ENCODE measurements around the gene LRRFIP1. TPM values are rescaled to one million over a fixed set of nuclear protein-coding genes. Genes with fewer than 3 reads are reported as not detected.

Gene LRRFIP1
- total RNA-seq, 8 experiments from 2014 or later: 16.3 to 56.1 (median 29.5) TPM

- Histone ChIP-seq H3K4me1 (replicated peaks in 1 of 2) (peaks cover 28 to 50% of the 10 kb centered on the region in 2 donors), H3K27ac (no peak overlapping the region), H3K4me3 (no peak overlapping the region)
- 0 to 66% (median 30%) methylated on average over 1 to 3 of the region's 3 CpGs; no CpG with 5 or more reads in 2 of the 10 experiments for WGBS, 10 experiments
- in situ Hi-C loops (cut with MboI; ENCODE audit: low pct_unique_long_range_greater_than_20kb in 2 of 9, low sequenced_read_pairs in 9 of 9, unreplicated experiment in 9 of 9): no loop called here
- no peak for ATAC-seq (replicated peaks in 6 of 8)
Measured at GRCh38 chr2:237669283-237669627, 41.9 kb downstream of the LRRFIP1 start.

- no peak overlapping the region for H3K27ac ChIP-seq
- in situ Hi-C loops (cut with MboI; ENCODE audit: low pct_unique_long_range_greater_than_20kb in 2 of 9, low sequenced_read_pairs in 9 of 9, unreplicated experiment in 9 of 9): no loop called here
- H3K4me3 ChIP-seq: no peak overlapping the region
- ATAC-seq (replicated peaks in 6 of 8): peak in 6 of 8 experiments; percentile 10 to 81 (median 31)
- 0 to 69% (median 40%) methylated on average over 1 to 16 of the region's 21 CpGs for WGBS, 10 experiments
- peaks cover 28 to 50% of the 10 kb centered on the region in 2 donors for H3K4me1 ChIP-seq (replicated peaks in 1 of 2)
Measured at GRCh38 chr2:237669628-237670392, 42.4 kb downstream of the LRRFIP1 start.

GRCh38 chr2:237670641-237671040 is 43.3 kb downstream of the LRRFIP1 start:
- Histone ChIP-seq H3K4me1 (replicated peaks in 1 of 2) (peaks cover 30 to 54% of the 10 kb centered on the region in 2 donors), H3K27ac (no peak overlapping the region), H3K4me3 (no peak overlapping the region)
- no peak for ATAC-seq (replicated peaks in 6 of 8)
- in situ Hi-C loops (cut with MboI; ENCODE audit: low pct_unique_long_range_greater_than_20kb in 2 of 9, low sequenced_read_pairs in 9 of 9, unreplicated experiment in 9 of 9): no loop called here
- 19 to 100% (median 58%) methylated on average over 4 to 7 of the region's 14 CpGs; no CpG with 5 or more reads in 7 of the 10 experiments for WGBS, 10 experiments

- H3K4me3 ChIP-seq: no peak overlapping the region
- in situ Hi-C loops (cut with MboI; ENCODE audit: low pct_unique_long_range_greater_than_20kb in 2 of 9, low sequenced_read_pairs in 9 of 9, unreplicated experiment in 9 of 9): no loop called here
- no peak overlapping the region for H3K27ac ChIP-seq
- 50 to 100% (median 79%) methylated on average over 1 to 5 of the region's 7 CpGs; no CpG with 5 or more reads in 2 of the 10 experiments for WGBS, 10 experiments
- ATAC-seq (replicated peaks in 6 of 8): no peak
- H3K4me1 ChIP-seq (replicated peaks in 1 of 2): peaks cover 23 to 49% of the 10 kb centered on the region in 2 donors
Measured at GRCh38 chr2:237671466-237672138, 44.2 kb downstream of the LRRFIP1 start.

GRCh38 chr2:237672731-237673129 is 45.3 kb downstream of the LRRFIP1 start:
- 10 to 78% (median 69%) methylated on average over 2 to 8 of the region's 8 CpGs; no CpG with 5 or more reads in 1 of the 10 experiments for WGBS, 10 experiments
- Histone ChIP-seq H3K27ac (no peak overlapping the region), H3K4me3 (no peak overlapping the region), H3K4me1 (replicated peaks in 1 of 2) (peaks cover 23 to 47% of the 10 kb centered on the region in 2 donors)
- ATAC-seq (replicated peaks in 6 of 8): no peak
- in situ Hi-C loops (cut with MboI; ENCODE audit: low pct_unique_long_range_greater_than_20kb in 2 of 9, low sequenced_read_pairs in 9 of 9, unreplicated experiment in 9 of 9): no loop called here

DNA sequence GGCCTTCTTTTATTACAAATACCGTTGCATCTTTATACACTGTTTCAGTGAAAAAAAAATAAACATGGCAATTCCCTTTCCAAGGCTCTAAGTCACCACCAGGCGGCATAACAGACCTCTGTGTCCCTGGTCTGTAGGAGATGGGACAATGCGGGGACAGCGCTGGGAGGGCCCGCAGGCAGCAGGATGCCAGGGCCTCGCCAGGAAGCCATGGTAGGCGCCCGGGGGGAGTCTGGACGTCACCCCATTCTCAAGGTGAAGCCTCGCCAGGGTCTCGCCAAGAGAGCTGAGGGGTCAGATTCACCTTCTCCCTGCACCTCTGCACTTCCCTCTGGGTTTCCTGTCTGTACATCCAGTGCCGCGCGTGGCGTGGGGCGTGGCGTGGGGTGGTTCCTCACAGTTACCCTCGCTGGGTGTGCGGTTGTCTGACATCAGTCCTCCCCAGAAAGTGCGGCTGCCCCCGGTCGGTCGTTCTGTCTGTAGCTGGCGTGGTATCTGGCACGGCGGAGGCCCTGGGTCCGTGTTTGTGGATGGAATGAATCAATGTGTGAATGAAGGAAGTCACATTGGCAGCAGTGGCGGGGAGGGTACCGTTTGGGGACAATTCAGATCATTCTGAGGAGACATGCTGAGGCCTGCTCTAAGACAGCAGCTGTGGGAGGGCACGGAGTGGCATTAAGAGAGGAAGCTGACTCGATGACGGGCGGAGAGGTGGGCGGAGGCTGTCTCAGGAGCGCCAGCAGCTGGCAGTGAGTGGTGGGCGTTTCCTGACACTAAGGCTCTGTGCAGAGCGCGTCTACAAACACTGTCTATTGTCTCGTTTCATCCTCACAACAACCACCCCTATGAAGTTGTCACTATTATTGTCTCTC is 46.0 kb downstream of the LRRFIP1 start:
- 0 to 67% (median 15%) methylated on average over 1 to 21 of the region's 39 CpGs; no CpG with 5 or more reads in 2 of the 10 experiments for WGBS, 10 experiments
- in situ Hi-C loops (cut with MboI; ENCODE audit: low pct_unique_long_range_greater_than_20kb in 2 of 9, low sequenced_read_pairs in 9 of 9, unreplicated experiment in 9 of 9): no loop called here
- peaks cover 23 to 40% of the 10 kb centered on the region in 2 donors for H3K4me1 ChIP-seq (replicated peaks in 1 of 2)
- no peak overlapping the region for H3K4me3 ChIP-seq
- ATAC-seq (replicated peaks in 6 of 8): peak; percentile 38 to 82 (median 67)
- no peak overlapping the region for H3K27ac ChIP-seq

- Histone ChIP-seq H3K27ac (peak overlapping the region in 1 of 2 donors; percentile 66), H3K4me3 (no peak overlapping the region), H3K4me1 (replicated peaks in 1 of 2) (peaks cover 23 to 32% of the 10 kb centered on the region in 2 donors)
- ATAC-seq (replicated peaks in 6 of 8): peak; percentile 58 to 92 (median 88)
- in situ Hi-C loops (cut with MboI; ENCODE audit: low pct_unique_long_range_greater_than_20kb in 2 of 9, low sequenced_read_pairs in 9 of 9, unreplicated experiment in 9 of 9): no loop called here
- WGBS, 10 experiments: 8 to 66% (median 24%) methylated on average over 2 to 13 of the region's 17 CpGs; no CpG with 5 or more reads in 2 of the 10 experiments
Measured at GRCh38 chr2:237674731-237675276, 47.4 kb downstream of the LRRFIP1 start.

GRCh38 chr2:237675316-237675715 is 47.9 kb downstream of the LRRFIP1 start:
- ATAC-seq (replicated peaks in 6 of 8): peak in 1 of 8 experiments; percentile 17
- in situ Hi-C loops (cut with MboI; ENCODE audit: low pct_unique_long_range_greater_than_20kb in 2 of 9, low sequenced_read_pairs in 9 of 9, unreplicated experiment in 9 of 9): no loop called here
- 56 to 100% (median 74%) methylated on average over 1 to 5 of the region's 5 CpGs for WGBS, 10 experiments
- no peak overlapping the region for H3K4me3 ChIP-seq
- no peak overlapping the region for H3K27ac ChIP-seq
- peaks cover 23 to 32% of the 10 kb centered on the region in 2 donors for H3K4me1 ChIP-seq (replicated peaks in 1 of 2)

GRCh38 chr2:237680702-237681478 is 53.5 kb downstream of the LRRFIP1 start:
- WGBS, 10 experiments: 88 to 100% (median 100%) methylated on average over 1 to 7 of the region's 8 CpGs
- in situ Hi-C loops (cut with MboI; ENCODE audit: low pct_unique_long_range_greater_than_20kb in 2 of 9, low sequenced_read_pairs in 9 of 9, unreplicated experiment in 9 of 9): loop anchor here in 1 of 9 experiments (10.0 kb wide), 1 partner anchor 64 kb away; no protein-coding TSS in a partner anchor
- Histone ChIP-seq H3K4me1 (replicated peaks in 1 of 2) (peaks cover 0 to under 1% of the 10 kb centered on the region in 2 donors), H3K27ac (no peak overlapping the region), H3K4me3 (no peak overlapping the region)
- ATAC-seq (replicated peaks in 6 of 8): peak in 2 of 8 experiments; percentile 27 to 91

DNA sequence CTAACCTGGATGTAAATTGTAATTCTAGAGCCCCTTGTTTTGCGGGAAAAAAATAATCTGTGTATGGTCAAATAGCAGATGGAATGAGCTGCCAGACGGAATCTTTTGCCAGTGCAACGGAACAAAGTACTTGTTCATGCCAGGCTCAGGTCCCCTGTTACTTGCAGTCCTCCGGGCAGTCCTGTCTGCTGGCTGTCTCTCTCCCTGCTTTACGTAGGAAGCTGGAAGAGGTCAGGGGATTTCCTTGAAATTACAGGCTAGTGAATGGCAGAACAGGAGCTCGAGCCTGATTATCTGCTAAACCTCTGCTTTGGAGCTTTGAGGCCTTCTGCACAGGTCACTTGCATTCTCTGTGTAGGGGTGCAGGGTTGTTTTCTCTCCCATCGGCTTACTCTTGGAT is 54.8 kb downstream of the LRRFIP1 start:
- Histone ChIP-seq H3K4me1 (replicated peaks in 1 of 2) (no peaks in the 10 kb centered on the region), H3K27ac (no peak overlapping the region), H3K4me3 (no peak overlapping the region)
- 78 to 100% (median 90%) methylated on average over 1 to 6 of the region's 7 CpGs; no CpG with 5 or more reads in 3 of the 10 experiments for WGBS, 10 experiments
- in situ Hi-C loops (cut with MboI; ENCODE audit: low pct_unique_long_range_greater_than_20kb in 2 of 9, low sequenced_read_pairs in 9 of 9, unreplicated experiment in 9 of 9): loop anchor here in 1 of 9 experiments (10.0 kb wide), 1 partner anchor 63 kb away; no protein-coding TSS in a partner anchor
- no peak for ATAC-seq (replicated peaks in 6 of 8)

- Histone ChIP-seq H3K4me3 (no peak overlapping the region), H3K4me1 (replicated peaks in 1 of 2) (no peaks in the 10 kb centered on the region), H3K27ac (no peak overlapping the region)
- WGBS, 10 experiments: 70 to 100% (median 93%) methylated on average over 1 to 12 of the region's 18 CpGs; no CpG with 5 or more reads in 2 of the 10 experiments
- no peak for ATAC-seq (replicated peaks in 6 of 8)
- in situ Hi-C loops (cut with MboI; ENCODE audit: low pct_unique_long_range_greater_than_20kb in 2 of 9, low sequenced_read_pairs in 9 of 9, unreplicated experiment in 9 of 9): loop anchor here in 1 of 9 experiments (10.0 kb wide), 1 partner anchor 62 kb away; no protein-coding TSS in a partner anchor
Measured at GRCh38 chr2:237682856-237683670, 55.7 kb downstream of the LRRFIP1 start.
